MCF 10A (cell line): Measurements from ENCODE around the gene DVL1. TPM values are rescaled to one million over a fixed set of nuclear protein-coding genes. Genes with fewer than 3 reads are reported as not detected.

Experiments
- BruUV-seq: library from RNA; stranded (reverse); fragments of 400-500 nt; replicated peaks from 2 replicates; lab custom pipeline; 2021; lab: Mats Ljungman, UMichigan
- CTCF ChIA-PET: fragments of 300-600 bp; sonication (Branson Sonifier 250); formaldehyde crosslinking; extraction: SDS; loops from one replicate; lab custom pipeline; 2021; ENCODE audit warnings: antibody characterized with exemption, inconsistent platforms; lab: Yijun Ruan, JAX
- POLR2A ChIA-PET: fragments of 300-600, 350-650 bp; sonication (Branson Sonifier 250); formaldehyde crosslinking; extraction: SDS; loops from one replicate; lab custom pipeline; 2020; ENCODE audit warnings: antibody characterized with exemption, inconsistent platforms; lab: Yijun Ruan, JAX
- DNase-seq: peaks from one replicate; pipeline ENCODE4 v3.0.0-alpha.2; 2018; ENCODE audit not compliant: unreplicated experiment
- H3K27ac Mint-ChIP-seq: one replicate; pipeline ENCODE4 v1.8.0; 2022; ENCODE audit warnings: mild to moderate bottlenecking, low read depth, mixed read lengths; ENCODE audit not compliant: unreplicated experiment
- H3K27me3 Mint-ChIP-seq: one replicate; pipeline ENCODE4 v1.8.0; 2022; ENCODE audit warnings: mixed read lengths; ENCODE audit not compliant: insufficient read depth, unreplicated experiment
- H3K36me3 Mint-ChIP-seq: one replicate; pipeline ENCODE4 v1.8.0; 2022; ENCODE audit warnings: mild to moderate bottlenecking, moderate library complexity, mixed read lengths; ENCODE audit not compliant: insufficient read depth, unreplicated experiment
- H3K4me1 Mint-ChIP-seq: one replicate; pipeline ENCODE4 v1.8.0; 2022; ENCODE audit warnings: mixed read lengths; ENCODE audit not compliant: insufficient read depth, unreplicated experiment
- H3K4me3 Mint-ChIP-seq: one replicate; pipeline ENCODE4 v1.8.0; 2022; ENCODE audit warnings: mild to moderate bottlenecking, moderate library complexity, mixed read lengths; ENCODE audit not compliant: unreplicated experiment
- H3K9me3 Mint-ChIP-seq: one replicate; pipeline ENCODE4 v1.8.0; 2022; ENCODE audit warnings: mixed read lengths; ENCODE audit not compliant: unreplicated experiment
- CTCF ChIP-seq: fragments of 200-600 bp; IDR thresholded peaks from one replicate; pipeline ENCODE4 v1.8.0; 2022; ENCODE audit warnings: antibody characterized with exemption, mild to moderate bottlenecking; ENCODE audit not compliant: unreplicated experiment
- intact Hi-C: fragments of 100-400 bp; cut with micrococcal nuclease; formaldehyde crosslinking; loops from 2 replicates; pipeline ENCODE4 v1.14.1; 2022
- total RNA-seq: library from RNA; stranded (reverse); gene quantifications from 2 replicates; pipeline ENCODE4 v1.2.3, GENCODE V29; 2022

DVL1 gene
- total RNA-seq, 1 experiment from 2014 or later: 113 TPM

GRCh38 chr1:1341549-1342021 is 7.6 kb downstream of the DVL1 start:
- ChIA-PET POLR2A (no interaction called here), CTCF (interaction anchor here (1.3 kb wide), 1 partner anchor 30 kb away, joined by 6 read pairs; no protein-coding TSS in a partner anchor)
- peaks cover under 1% of the 10 kb centered on the region for H3K4me1 Mint-ChIP-seq
- no peak for TF ChIP-seq CTCF
- intact Hi-C loops: no loop called here
- no peak for DNase-seq
- no peaks in the 10 kb centered on the region for H3K27me3 Mint-ChIP-seq
- peaks cover 51% of the 10 kb centered on the region for H3K36me3 Mint-ChIP-seq
- H3K27ac Mint-ChIP-seq: no peak overlapping the region
- no peak overlapping the region for H3K4me3 Mint-ChIP-seq
- BruUV-seq: no TSS peak
- no peaks in the 10 kb centered on the region for H3K9me3 Mint-ChIP-seq

GRCh38 chr1:1340791-1341548 is 8.2 kb downstream of the DVL1 start:
- CTCF ChIA-PET: interaction anchor here (1.3 kb wide), 1 partner anchor 31 kb away, joined by 6 read pairs; no protein-coding TSS in a partner anchor
- no peaks in the 10 kb centered on the region for H3K27me3 Mint-ChIP-seq
- intact Hi-C loops: no loop called here

GRCh38 chr1:1340185-1340584 is 9.0 kb downstream of the DVL1 start:
- Mint-ChIP-seq H3K36me3 (peaks cover 56% of the 10 kb centered on the region), H3K4me1 (no peaks in the 10 kb centered on the region), H3K4me3 (no peak overlapping the region), H3K27ac (no peak overlapping the region), H3K9me3 (no peaks in the 10 kb centered on the region), H3K27me3 (no peaks in the 10 kb centered on the region)
- no peak for DNase-seq
- BruUV-seq: no TSS peak
- ChIA-PET CTCF (no interaction called here), POLR2A (no interaction called here)
- no peak for TF ChIP-seq CTCF
- intact Hi-C loops: no loop called here

More at GRCh38 chr1:1340791-1341548, 8.2 kb downstream of the DVL1 start:
- Mint-ChIP-seq H3K4me1 (no peaks in the 10 kb centered on the region), H3K27ac (no peak overlapping the region), H3K4me3 (no peak overlapping the region), H3K36me3 (peaks cover 51% of the 10 kb centered on the region), H3K9me3 (no peaks in the 10 kb centered on the region)
- BruUV-seq: no TSS peak
- DNase-seq: no peak
- no peak for TF ChIP-seq CTCF
- POLR2A ChIA-PET: no interaction called here

- POLR2A ChIA-PET: interaction anchor here (0.9 to 1.1 kb wide), 2 partner anchors 9 to 12 kb away, joined by 3 read pairs; no protein-coding TSS in a partner anchor
- no TSS peak for BruUV-seq
- no peak for DNase-seq
- Mint-ChIP-seq H3K36me3 (peaks cover 60% of the 10 kb centered on the region), H3K4me1 (no peaks in the 10 kb centered on the region), H3K9me3 (no peaks in the 10 kb centered on the region), H3K4me3 (no peak overlapping the region), H3K27me3 (no peaks in the 10 kb centered on the region), H3K27ac (no peak overlapping the region)
- CTCF ChIA-PET: no interaction called here
- TF ChIP-seq CTCF: no peak
- intact Hi-C loops: no loop called here
Observed at GRCh38 chr1:1338278-1338677, 10.9 kb downstream of the DVL1 start.
